Activated T-helper 2 cell treated with anti-CD3 and anti-CD28 coated beads, Interferon-gamma antibody, Interleukin-2, Interleukin-4, amounts not matched to agents 10 μg/mL and 5 μg/mL and 100 μg/mL, durations not matched to agents 14 hours and 24 hours and 36 hours (primary cell): ENCODE results near the gene AK1. TPM values are rescaled to one million over a fixed set of nuclear protein-coding genes. Genes with fewer than 3 reads are reported as not detected.
A peak's percentile ranks its signal among the peaks of the same experiment; 100 is the strongest.
"Not testable (repeated sequence)": the region's sequence is repeated elsewhere in the genome, so short reads cannot be mapped to it uniquely, and the experiment has no call there.

Experiments
- DNase-seq: peaks from one replicate; pipeline ENCODE4 v3.0.0; 2021; ENCODE audit warnings: low spot score
- H3K27ac Mint-ChIP-seq: one replicate; pipeline ENCODE4 v1.8.0; 2021; ENCODE audit warnings: mixed read lengths
- H3K27me3 Mint-ChIP-seq: one replicate; pipeline ENCODE4 v1.8.0; 2021; ENCODE audit warnings: low read depth, mixed read lengths
- H3K36me3 Mint-ChIP-seq: one replicate; pipeline ENCODE4 v1.8.0; 2021; ENCODE audit warnings: low read depth, mixed read lengths
- H3K4me1 Mint-ChIP-seq: one replicate; pipeline ENCODE4 v1.8.0; 2021; ENCODE audit warnings: low read depth, mixed read lengths
- H3K4me3 Mint-ChIP-seq: one replicate; pipeline ENCODE4 v1.8.0; 2021; ENCODE audit warnings: low read depth, mild to moderate bottlenecking, moderate library complexity, mixed read lengths
- H3K9me3 Mint-ChIP-seq: one replicate; pipeline ENCODE4 v1.8.0; 2021; ENCODE audit warnings: mixed read lengths
- intact Hi-C: fragments of 100-400 bp; cut with micrococcal nuclease; formaldehyde crosslinking; loops from one replicate; pipeline ENCODE4 v1.15.1; 2023
- total RNA-seq: library from RNA; stranded (reverse); gene quantifications from 2 replicates; pipeline ENCODE4 v1.2.3, GENCODE V29; 2022

The AK1 gene
- total RNA-seq, 1 donor from 2014 or later, result 21.0 TPM

DNA sequence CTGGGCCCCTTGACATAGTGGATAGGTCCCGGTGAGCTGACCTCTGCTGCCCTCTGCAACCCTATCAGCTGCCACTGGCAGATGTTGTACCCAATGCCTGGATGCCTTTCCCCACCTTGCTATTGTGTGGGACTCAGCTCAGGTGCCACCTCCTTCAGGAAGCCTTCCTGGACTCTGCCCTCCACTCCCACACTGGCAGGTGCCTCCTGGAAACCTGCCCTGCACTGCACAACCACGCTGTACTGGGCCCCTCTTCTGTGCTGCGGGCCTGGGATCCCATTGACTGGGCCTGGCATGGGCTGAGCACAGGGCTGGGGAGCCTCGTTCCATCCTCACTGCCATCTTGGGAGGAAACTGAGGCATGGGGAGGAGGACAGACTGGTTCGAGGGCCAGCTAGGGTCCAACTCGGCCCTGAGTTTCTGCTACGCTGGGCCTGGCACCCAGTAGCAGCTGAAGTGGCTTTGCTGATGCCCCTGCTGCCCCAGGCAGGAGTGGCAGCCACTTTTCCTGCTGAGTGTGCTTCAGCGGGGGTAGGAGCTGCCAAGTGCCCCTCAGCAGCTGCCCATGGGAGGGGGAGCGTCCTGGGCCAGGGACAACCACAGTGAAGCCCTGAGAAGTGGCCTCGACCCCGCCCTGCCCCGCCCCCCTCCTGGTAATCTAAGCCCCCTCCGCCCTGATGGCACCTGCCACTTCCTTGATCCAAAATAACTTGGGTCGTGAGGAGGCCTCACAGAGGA is 1.3 kb downstream of the AK1 start:
- H3K27me3 Mint-ChIP-seq, result peaks cover 2% of the 10 kb centered on the region
- DNase-seq, result no peak
- no peak overlapping the region for H3K27ac Mint-ChIP-seq
- intact Hi-C loops, result no loop called here
- no peaks in the 10 kb centered on the region for H3K9me3 Mint-ChIP-seq
- no peaks in the 10 kb centered on the region for H3K4me1 Mint-ChIP-seq
- peaks cover 2% of the 10 kb centered on the region for H3K36me3 Mint-ChIP-seq
- H3K4me3 Mint-ChIP-seq, result no peak overlapping the region

GRCh38 chr9:127875306-127875966 is 2.0 kb downstream of the AK1 start:
- no peaks in the 10 kb centered on the region for H3K9me3 Mint-ChIP-seq
- no peak for DNase-seq
- no peak overlapping the region for H3K4me3 Mint-ChIP-seq
- peaks cover 2% of the 10 kb centered on the region for H3K27me3 Mint-ChIP-seq
- no peak overlapping the region for H3K27ac Mint-ChIP-seq
- intact Hi-C loops, result no loop called here
- H3K4me1 Mint-ChIP-seq, result no peaks in the 10 kb centered on the region
- no peaks in the 10 kb centered on the region for H3K36me3 Mint-ChIP-seq

DNA sequence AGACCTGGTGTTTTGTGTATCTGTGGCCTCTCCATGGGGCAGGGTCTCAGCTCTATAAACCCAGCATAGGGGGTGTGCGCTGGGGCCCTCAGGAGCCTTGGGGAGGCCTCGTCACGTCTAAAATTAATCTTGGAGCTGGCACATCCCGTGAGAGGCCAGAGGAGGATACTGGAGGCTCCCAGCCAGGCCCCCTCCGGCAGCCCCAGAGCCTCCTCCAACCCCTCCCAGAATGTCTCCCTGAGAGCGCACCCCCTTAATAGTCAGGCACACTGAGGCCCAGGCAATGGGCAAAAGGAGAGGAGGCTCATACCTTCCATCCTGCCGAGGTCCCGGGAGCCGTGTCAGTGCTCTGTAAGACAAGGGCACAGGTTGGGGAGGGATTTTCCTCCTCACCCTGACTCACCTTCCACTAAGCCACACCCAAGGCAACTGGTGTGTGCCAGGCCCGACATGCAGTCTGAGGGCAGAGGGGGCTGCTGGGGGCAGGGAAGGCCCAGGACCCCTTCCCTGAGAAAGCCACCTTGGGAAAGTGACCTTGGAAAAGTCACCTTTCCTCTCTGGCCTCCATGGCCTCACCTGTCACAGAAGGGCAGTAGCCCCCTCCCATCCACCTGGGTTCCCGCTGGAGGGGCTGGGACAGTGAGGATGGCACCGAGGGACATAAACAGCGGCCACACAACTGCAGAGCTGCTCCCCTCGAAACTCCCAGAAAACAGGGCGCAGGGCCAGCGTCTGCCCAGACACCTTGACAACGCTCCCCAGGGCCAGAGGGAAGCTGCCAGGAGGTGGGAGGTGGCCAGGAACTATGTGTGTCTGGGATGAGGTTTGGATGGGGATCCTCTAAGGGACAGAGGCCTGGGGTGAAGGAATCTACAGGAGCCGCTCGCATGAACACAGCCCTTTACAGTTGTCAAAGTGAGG is 2.9 kb downstream of the AK1 start:
- Mint-ChIP-seq H3K4me1 (no peaks in the 10 kb centered on the region), H3K27ac (no peak overlapping the region), H3K36me3 (no peaks in the 10 kb centered on the region), H3K4me3 (no peak overlapping the region), H3K27me3 (peaks cover 2% of the 10 kb centered on the region), H3K9me3 (no peaks in the 10 kb centered on the region)
- intact Hi-C loops, result no loop called here
- no peak for DNase-seq

DNA sequence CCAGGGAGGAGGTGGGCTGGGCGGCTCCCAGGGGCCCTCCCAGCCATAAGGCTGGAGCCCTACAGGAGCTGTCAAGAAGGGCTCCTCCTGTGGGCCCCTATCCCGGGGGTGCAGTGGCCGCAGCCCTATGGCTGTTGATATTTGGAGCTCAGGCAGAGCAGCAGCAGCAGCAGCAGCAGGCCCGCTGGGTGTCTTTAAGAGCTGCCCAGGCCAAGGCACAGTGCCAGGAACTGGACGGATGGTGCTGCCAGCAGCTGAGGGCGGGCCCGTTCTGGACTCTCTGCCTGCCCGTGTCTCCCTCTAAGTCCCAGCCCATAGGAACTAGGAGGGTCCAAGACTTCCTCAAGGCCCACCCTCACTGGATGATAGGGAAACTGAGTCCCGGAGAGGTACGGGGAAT is 3.6 kb downstream of the AK1 start:
- no peaks in the 10 kb centered on the region for H3K4me1 Mint-ChIP-seq
- H3K36me3 Mint-ChIP-seq, result no peaks in the 10 kb centered on the region

GRCh38 chr9:127873223-127873691 is 4.2 kb downstream of the AK1 start:
- intact Hi-C loops, result no loop called here
- no peak overlapping the region for H3K27ac Mint-ChIP-seq
- H3K4me1 Mint-ChIP-seq, result no peaks in the 10 kb centered on the region
- H3K4me3 Mint-ChIP-seq, result no peak overlapping the region
- no peaks in the 10 kb centered on the region for H3K9me3 Mint-ChIP-seq
- no peak for DNase-seq
- peaks cover 4% of the 10 kb centered on the region for H3K36me3 Mint-ChIP-seq
- H3K27me3 Mint-ChIP-seq, result peaks cover 2% of the 10 kb centered on the region

More for the DNA sequence above, 3.6 kb downstream of the AK1 start:
- no peak overlapping the region for H3K27ac Mint-ChIP-seq
- no peaks in the 10 kb centered on the region for H3K9me3 Mint-ChIP-seq
- no peak overlapping the region for H3K4me3 Mint-ChIP-seq
- peaks cover 2% of the 10 kb centered on the region for H3K27me3 Mint-ChIP-seq
- intact Hi-C loops, result no loop called here
- no peak for DNase-seq

- Mint-ChIP-seq H3K4me1 (no peaks in the 10 kb centered on the region), H3K9me3 (no peaks in the 10 kb centered on the region)
- intact Hi-C loops, result no loop called here
Measured at GRCh38 chr9:127872369-127873222, 4.9 kb downstream of the AK1 start.

DNA sequence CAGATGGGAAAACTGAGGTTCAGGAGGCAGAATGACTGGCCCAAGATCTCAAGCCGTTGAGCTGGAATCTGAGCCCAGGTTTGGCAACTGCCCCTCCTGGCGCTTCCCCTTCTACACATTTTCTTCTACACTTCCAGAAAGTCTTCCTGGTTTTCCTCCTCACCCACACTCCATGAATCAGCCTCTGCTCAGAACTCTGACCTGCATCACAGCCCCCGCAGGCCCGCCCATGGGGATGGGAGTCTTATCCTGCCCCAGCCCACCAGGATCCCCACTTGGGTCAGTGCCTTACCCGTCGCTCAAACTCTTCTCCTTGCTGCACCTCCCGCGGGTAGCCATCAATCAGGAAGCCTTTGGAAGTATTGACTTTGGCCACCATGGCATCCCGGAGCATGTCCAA is 5.9 kb downstream of the AK1 start:
- peaks cover 5% of the 10 kb centered on the region for H3K36me3 Mint-ChIP-seq
- H3K9me3 Mint-ChIP-seq, result no peaks in the 10 kb centered on the region
- H3K4me3 Mint-ChIP-seq, result no peak overlapping the region
- no peak overlapping the region for H3K27ac Mint-ChIP-seq
- no peaks in the 10 kb centered on the region for H3K4me1 Mint-ChIP-seq
- DNase-seq, result no peak
- no peaks in the 10 kb centered on the region for H3K27me3 Mint-ChIP-seq
- intact Hi-C loops, result loop anchor here (2.0 kb wide), 1 partner anchor 137 kb away; the partner anchor contains the start of gene TOR2A

More at GRCh38 chr9:127872369-127873222, 4.9 kb downstream of the AK1 start:
- no peak for DNase-seq
- H3K27me3 Mint-ChIP-seq, result no peaks in the 10 kb centered on the region
- peaks cover 5% of the 10 kb centered on the region for H3K36me3 Mint-ChIP-seq
- H3K27ac Mint-ChIP-seq, result no peak overlapping the region
- no peak overlapping the region for H3K4me3 Mint-ChIP-seq

GRCh38 chr9:127870887-127871286 is 6.6 kb downstream of the AK1 start:
- Mint-ChIP-seq H3K4me3 (no peak overlapping the region), H3K36me3 (peaks cover 5% of the 10 kb centered on the region), H3K4me1 (peaks cover 1% of the 10 kb centered on the region), H3K9me3 (no peaks in the 10 kb centered on the region), H3K27me3 (no peaks in the 10 kb centered on the region), H3K27ac (no peak overlapping the region)
- intact Hi-C loops, result loop anchor here (2.0 kb wide), 1 partner anchor 136 kb away; the partner anchor contains the start of gene TOR2A
- no peak for DNase-seq

GRCh38 chr9:127870153-127870491 is 7.4 kb downstream of the AK1 start:
- not testable (repeated sequence) for H3K4me3 Mint-ChIP-seq, H3K27ac Mint-ChIP-seq, H3K27me3 Mint-ChIP-seq, H3K4me1 Mint-ChIP-seq, H3K9me3 Mint-ChIP-seq, DNase-seq, H3K36me3 Mint-ChIP-seq
- intact Hi-C loops, result loop anchor here (2.0 kb wide), 1 partner anchor 135 kb away; the partner anchor contains the start of gene TOR2A

- intact Hi-C loops, result loop anchor here (2.0 to 5.0 kb wide), 2 partner anchors 48 to 135 kb away; partner anchors contain the start of genes ST6GALNAC4 and TOR2A
- H3K4me1 Mint-ChIP-seq, result peaks cover 12% of the 10 kb centered on the region
- no peaks in the 10 kb centered on the region for H3K9me3 Mint-ChIP-seq
- peak; percentile 69 for DNase-seq
- no peak overlapping the region for H3K27ac Mint-ChIP-seq
- H3K4me3 Mint-ChIP-seq, result no peak overlapping the region
- H3K27me3 Mint-ChIP-seq, result no peaks in the 10 kb centered on the region
- peaks cover 8% of the 10 kb centered on the region for H3K36me3 Mint-ChIP-seq
Measured at GRCh38 chr9:127869310-127870152, 7.9 kb downstream of the AK1 start.

- no peak overlapping the region for H3K4me3 Mint-ChIP-seq
- intact Hi-C loops, result loop anchor here (5.0 kb wide), 1 partner anchor 49 kb away; the partner anchor contains the start of gene ST6GALNAC4
Measured at GRCh38 chr9:127868278-127868902, 9.1 kb downstream of the AK1 start.

More at GRCh38 chr9:127868278-127868902, 9.1 kb downstream of the AK1 start:
- Mint-ChIP-seq H3K36me3 (peaks cover 8% of the 10 kb centered on the region), H3K9me3 (no peaks in the 10 kb centered on the region), H3K27ac (no peak overlapping the region), H3K27me3 (no peaks in the 10 kb centered on the region), H3K4me1 (peaks cover 12% of the 10 kb centered on the region)
- no peak for DNase-seq
